ENCODE data around the gene THRSP. TPM values are rescaled to one million over a fixed set of nuclear protein-coding genes. Genes with fewer than 3 reads are reported as not detected.

THRSP gene
- total and polyA plus RNA-seq, 2 experiments from 2014 or later = not detected

- Mint-ChIP-seq H3K27me3 (ENCODE audit: insufficient read depth, low read depth, poor library complexity) (no peaks in the 10 kb centered on the region), H3K27ac (peak overlapping the region; percentile 91), H3K36me3 (ENCODE audit: low read depth) (0 out of 3 replicates have a peak, but pooled peaks cover 2% of the 10 kb centered on the region), H3K4me1 (peaks cover 9% of the 10 kb centered on the region), H3K9me3 (no peaks in the 10 kb centered on the region), H3K4me3 (peak overlapping the region; percentile 92)
- Histone ChIP-seq H3F3A (replicated peaks; ENCODE audit: low read depth) (0 out of 2 replicates have a peak, but pooled peaks cover 8% of the 10 kb centered on the region), H3K27ac (ENCODE audit: low read depth) (peak overlapping the region; percentile 89), H3K4me2 (peak overlapping the region; percentile 100), H4K20me1 (replicated peaks; ENCODE audit: insufficient read depth) (peaks cover 24% of the 10 kb centered on the region), H3K4me1 (ENCODE audit: insufficient read depth) (peaks cover 3% of the 10 kb centered on the region; the same call in 1 of the 2 replicates), H3K4me3 (peak overlapping the region; percentile 92), H2AFZ (peak overlapping the region; percentile 92), H3K36me3 (ENCODE audit: insufficient read depth) (no peaks in the 10 kb centered on the region), H3K27me3 (ENCODE audit: insufficient read depth) (no peaks in the 10 kb centered on the region), H3K9me2 (ENCODE audit: insufficient read depth) (0 out of 2 replicates have a peak, but pooled peaks cover 4% of the 10 kb centered on the region), H3K79me2 (replicated peaks; ENCODE audit: insufficient read depth) (peaks cover 43% of the 10 kb centered on the region)
- ATAC-seq (no peak), DNase-seq (ENCODE audit: low spot score) (peak; percentile 8)
- TF ChIP-seq JUNB (IDR thresholded peaks at IDR 0.05; ENCODE audit: unreplicated experiment) = no peak
- TF ChIP-seq, protein P1, sequence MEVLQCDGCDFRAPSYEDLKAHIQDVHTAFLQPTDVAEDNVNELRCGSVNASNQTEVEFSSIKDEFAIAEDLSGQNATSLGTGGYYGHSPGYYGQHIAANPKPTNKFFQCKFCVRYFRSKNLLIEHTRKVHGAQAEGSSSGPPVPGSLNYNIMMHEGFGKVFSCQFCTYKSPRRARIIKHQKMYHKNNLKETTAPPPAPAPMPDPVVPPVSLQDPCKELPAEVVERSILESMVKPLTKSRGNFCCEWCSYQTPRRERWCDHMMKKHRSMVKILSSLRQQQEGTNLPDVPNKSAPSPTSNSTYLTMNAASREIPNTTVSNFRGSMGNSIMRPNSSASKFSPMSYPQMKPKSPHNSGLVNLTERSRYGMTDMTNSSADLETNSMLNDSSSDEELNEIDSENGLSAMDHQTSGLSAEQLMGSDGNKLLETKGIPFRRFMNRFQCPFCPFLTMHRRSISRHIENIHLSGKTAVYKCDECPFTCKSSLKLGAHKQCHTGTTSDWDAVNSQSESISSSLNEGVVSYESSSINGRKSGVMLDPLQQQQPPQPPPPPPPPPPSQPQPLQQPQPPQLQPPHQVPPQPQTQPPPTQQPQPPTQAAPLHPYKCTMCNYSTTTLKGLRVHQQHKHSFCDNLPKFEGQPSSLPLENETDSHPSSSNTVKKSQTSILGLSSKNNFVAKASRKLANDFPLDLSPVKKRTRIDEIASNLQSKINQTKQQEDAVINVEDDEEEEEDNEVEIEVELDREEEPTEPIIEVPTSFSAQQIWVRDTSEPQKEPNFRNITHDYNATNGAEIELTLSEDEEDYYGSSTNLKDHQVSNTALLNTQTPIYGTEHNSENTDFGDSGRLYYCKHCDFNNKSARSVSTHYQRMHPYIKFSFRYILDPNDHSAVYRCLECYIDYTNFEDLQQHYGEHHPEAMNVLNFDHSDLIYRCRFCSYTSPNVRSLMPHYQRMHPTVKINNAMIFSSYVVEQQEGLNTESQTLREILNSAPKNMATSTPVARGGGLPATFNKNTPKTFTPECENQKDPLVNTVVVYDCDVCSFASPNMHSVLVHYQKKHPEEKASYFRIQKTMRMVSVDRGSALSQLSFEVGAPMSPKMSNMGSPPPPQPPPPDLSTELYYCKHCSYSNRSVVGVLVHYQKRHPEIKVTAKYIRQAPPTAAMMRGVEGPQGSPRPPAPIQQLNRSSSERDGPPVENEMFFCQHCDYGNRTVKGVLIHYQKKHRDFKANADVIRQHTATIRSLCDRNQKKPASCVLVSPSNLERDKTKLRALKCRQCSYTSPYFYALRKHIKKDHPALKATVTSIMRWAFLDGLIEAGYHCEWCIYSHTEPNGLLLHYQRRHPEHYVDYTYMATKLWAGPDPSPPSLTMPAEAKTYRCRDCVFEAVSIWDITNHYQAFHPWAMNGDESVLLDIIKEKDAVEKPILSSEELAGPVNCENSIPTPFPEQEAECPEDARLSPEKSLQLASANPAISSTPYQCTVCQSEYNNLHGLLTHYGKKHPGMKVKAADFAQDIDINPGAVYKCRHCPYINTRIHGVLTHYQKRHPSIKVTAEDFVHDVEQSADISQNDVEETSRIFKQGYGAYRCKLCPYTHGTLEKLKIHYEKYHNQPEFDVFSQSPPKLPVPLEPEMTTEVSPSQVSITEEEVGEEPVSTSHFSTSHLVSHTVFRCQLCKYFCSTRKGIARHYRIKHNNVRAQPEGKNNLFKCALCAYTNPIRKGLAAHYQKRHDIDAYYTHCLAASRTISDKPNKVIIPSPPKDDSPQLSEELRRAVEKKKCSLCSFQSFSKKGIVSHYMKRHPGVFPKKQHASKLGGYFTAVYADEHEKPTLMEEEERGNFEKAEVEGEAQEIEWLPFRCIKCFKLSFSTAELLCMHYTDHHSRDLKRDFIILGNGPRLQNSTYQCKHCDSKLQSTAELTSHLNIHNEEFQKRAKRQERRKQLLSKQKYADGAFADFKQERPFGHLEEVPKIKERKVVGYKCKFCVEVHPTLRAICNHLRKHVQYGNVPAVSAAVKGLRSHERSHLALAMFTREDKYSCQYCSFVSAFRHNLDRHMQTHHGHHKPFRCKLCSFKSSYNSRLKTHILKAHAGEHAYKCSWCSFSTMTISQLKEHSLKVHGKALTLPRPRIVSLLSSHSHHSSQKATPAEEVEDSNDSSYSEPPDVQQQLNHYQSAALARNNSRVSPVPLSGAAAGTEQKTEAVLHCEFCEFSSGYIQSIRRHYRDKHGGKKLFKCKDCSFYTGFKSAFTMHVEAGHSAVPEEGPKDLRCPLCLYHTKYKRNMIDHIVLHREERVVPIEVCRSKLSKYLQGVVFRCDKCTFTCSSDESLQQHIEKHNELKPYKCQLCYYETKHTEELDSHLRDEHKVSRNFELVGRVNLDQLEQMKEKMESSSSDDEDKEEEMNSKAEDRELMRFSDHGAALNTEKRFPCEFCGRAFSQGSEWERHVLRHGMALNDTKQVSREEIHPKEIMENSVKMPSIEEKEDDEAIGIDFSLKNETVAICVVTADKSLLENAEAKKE (CRISPR knock-in tag; IDR thresholded peaks at IDR 0.05) = no peak
- TF ChIP-seq ZNF331 (CRISPR knock-in tag; IDR thresholded peaks at IDR 0.05; ENCODE audit: low read depth) = no peak
- TF ChIP-seq CTCF (conservative IDR thresholded peaks at IDR 0.05; ENCODE audit: low read depth in 2 of 2) = no peak
- no peak for TF ChIP-seq EZH2 (IDR thresholded peaks at IDR 0.05; ENCODE audit: low read depth, unreplicated experiment)
- no peak for TF ChIP-seq NANOG (IDR thresholded peaks at IDR 0.05; ENCODE audit: borderline replicate concordance)
- no peak for TF ChIP-seq STAT1 (IDR thresholded peaks at IDR 0.05; ENCODE audit: unreplicated experiment)
- TF ChIP-seq, protein P2, sequence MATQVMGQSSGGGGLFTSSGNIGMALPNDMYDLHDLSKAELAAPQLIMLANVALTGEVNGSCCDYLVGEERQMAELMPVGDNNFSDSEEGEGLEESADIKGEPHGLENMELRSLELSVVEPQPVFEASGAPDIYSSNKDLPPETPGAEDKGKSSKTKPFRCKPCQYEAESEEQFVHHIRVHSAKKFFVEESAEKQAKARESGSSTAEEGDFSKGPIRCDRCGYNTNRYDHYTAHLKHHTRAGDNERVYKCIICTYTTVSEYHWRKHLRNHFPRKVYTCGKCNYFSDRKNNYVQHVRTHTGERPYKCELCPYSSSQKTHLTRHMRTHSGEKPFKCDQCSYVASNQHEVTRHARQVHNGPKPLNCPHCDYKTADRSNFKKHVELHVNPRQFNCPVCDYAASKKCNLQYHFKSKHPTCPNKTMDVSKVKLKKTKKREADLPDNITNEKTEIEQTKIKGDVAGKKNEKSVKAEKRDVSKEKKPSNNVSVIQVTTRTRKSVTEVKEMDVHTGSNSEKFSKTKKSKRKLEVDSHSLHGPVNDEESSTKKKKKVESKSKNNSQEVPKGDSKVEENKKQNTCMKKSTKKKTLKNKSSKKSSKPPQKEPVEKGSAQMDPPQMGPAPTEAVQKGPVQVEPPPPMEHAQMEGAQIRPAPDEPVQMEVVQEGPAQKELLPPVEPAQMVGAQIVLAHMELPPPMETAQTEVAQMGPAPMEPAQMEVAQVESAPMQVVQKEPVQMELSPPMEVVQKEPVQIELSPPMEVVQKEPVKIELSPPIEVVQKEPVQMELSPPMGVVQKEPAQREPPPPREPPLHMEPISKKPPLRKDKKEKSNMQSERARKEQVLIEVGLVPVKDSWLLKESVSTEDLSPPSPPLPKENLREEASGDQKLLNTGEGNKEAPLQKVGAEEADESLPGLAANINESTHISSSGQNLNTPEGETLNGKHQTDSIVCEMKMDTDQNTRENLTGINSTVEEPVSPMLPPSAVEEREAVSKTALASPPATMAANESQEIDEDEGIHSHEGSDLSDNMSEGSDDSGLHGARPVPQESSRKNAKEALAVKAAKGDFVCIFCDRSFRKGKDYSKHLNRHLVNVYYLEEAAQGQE (IDR thresholded peaks at IDR 0.05; ENCODE audit: unreplicated experiment) = no peak
- no peak for TF ChIP-seq POLR2AphosphoS5 (IDR thresholded peaks at IDR 0.05; ENCODE audit: low read depth)
- no peak for TF ChIP-seq ZNF114 (CRISPR knock-in tag; IDR thresholded peaks at IDR 0.05)
- no peak for TF ChIP-seq EZH2phosphoT487 (IDR thresholded peaks at IDR 0.05; ENCODE audit: unreplicated experiment)
- TF ChIP-seq, protein P3, sequence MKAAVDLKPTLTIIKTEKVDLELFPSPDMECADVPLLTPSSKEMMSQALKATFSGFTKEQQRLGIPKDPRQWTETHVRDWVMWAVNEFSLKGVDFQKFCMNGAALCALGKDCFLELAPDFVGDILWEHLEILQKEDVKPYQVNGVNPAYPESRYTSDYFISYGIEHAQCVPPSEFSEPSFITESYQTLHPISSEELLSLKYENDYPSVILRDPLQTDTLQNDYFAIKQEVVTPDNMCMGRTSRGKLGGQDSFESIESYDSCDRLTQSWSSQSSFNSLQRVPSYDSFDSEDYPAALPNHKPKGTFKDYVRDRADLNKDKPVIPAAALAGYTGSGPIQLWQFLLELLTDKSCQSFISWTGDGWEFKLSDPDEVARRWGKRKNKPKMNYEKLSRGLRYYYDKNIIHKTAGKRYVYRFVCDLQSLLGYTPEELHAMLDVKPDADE (IDR thresholded peaks at IDR 0.05) = no peak
- no peak for TF ChIP-seq CREB1 (CRISPR knock-in tag; IDR thresholded peaks at IDR 0.05; ENCODE audit: low read depth)
Observed at GRCh38 chr11:78080084-78080817, 16.6 kb downstream of the THRSP start.
